Metanephros (tissue), 1 donor: Measurements from ENCODE around the gene THYN1. TPM values are rescaled to one million over a fixed set of nuclear protein-coding genes. Genes with fewer than 3 reads are reported as not detected.

Experiments used
- total RNA-seq: library from RNA; depleted of rRNA; stranded (reverse); fragments of >200 nt; gene quantifications from one replicate; pipeline ENCODE4 v1.2.3, GENCODE V29; 2014

The THYN1 gene
- total RNA-seq = 43.4 TPM

GRCh38 chr11:134253188-134253993 is at the start of gene THYN1, which contains the start of gene ACAD8:
Gene THYN1, minus strand, starts transcription at chr11:134253352. Its CDS starts 470 bp downstream, at chr11:134252882.
Gene ACAD8, plus strand, starts transcription at chr11:134253568. Its CDS starts 33 bp downstream, at chr11:134253601.

GRCh38 chr11:134275534-134276395 is 22.6 kb upstream of the THYN1 start, which contains the start of gene GLB1L3:
Gene GLB1L3, plus strand, starts transcription at chr11:134276379. Its CDS starts 362 bp downstream, at chr11:134276741.

GRCh38 chr11:134223836-134224709 is 29.1 kb downstream of the THYN1 start, which contains the start of the genes NCAPD3 and VPS26B:
Gene NCAPD3, minus strand, starts transcription at chr11:134223967. Its CDS starts 41 bp downstream, at chr11:134223926.
Gene VPS26B, plus strand, starts transcription at chr11:134224671. Its CDS starts 452 bp downstream, at chr11:134225123.

Other genes starting within 250 kb of the THYN1 start
- 45.1 TPM for gene JAM3, start 184.3 kb downstream of the THYN1 start, total RNA-seq
- 29.2 TPM for gene NCAPD3, start 29.4 kb downstream of the THYN1 start, total RNA-seq
- 40.8 TPM for gene VPS26B, start 28.7 kb downstream of the THYN1 start, total RNA-seq
- 38.6 TPM for gene ACAD8, start 216 bp upstream of the THYN1 start, total RNA-seq
- gene GLB1L3, start 23.0 kb upstream of the THYN1 start, total RNA-seq = 0.35 TPM
- 9.2 TPM for gene GLB1L2, start 78.6 kb upstream of the THYN1 start, total RNA-seq
- gene B3GAT1, start 158.9 kb upstream of the THYN1 start, total RNA-seq = 1.6 TPM